ENCODE data around the gene FAM184A. TPM values are rescaled to one million over a fixed set of nuclear protein-coding genes. Genes with fewer than 3 reads are reported as not detected.

The FAM184A gene
- total and polyA plus RNA-seq, 9 donors, result 7.0 to 13.7 (median 11.0) TPM

- no CpG with 5 or more reads among the region's 2 CpGs for WGBS (ENCODE audit: insufficient coverage)
- Histone ChIP-seq H3K4me1 (ENCODE audit: control insufficient read depth, insufficient read depth, low read length) (peaks cover 2% of the 10 kb centered on the region), H3K9me3 (replicated peaks; ENCODE audit: control insufficient read depth, low read depth, low read length) (peaks cover 4% of the 10 kb centered on the region), H3K27me3 (ENCODE audit: control insufficient read depth, insufficient read depth, low read length) (no peaks in the 10 kb centered on the region), H3K4me3 (ENCODE audit: low read length) (no peak overlapping the region), H3K27ac (ENCODE audit: low read length) (no peak overlapping the region), H3K36me3 (ENCODE audit: control insufficient read depth, insufficient read depth, low read length) (no peaks in the 10 kb centered on the region)
- DNase-seq, result no peak
Measured at GRCh38 chr6:118952683-118953082, 125.8 kb downstream of the FAM184A start.

- H3K4me3 ChIP-seq (ENCODE audit: low read length), result no peak overlapping the region
- no peak overlapping the region for H3K27ac ChIP-seq (ENCODE audit: low read length)
- H3K4me1 ChIP-seq (ENCODE audit: control insufficient read depth, insufficient read depth, low read length), result no peaks in the 10 kb centered on the region
- DNase-seq, result no peak
- no peaks in the 10 kb centered on the region for H3K27me3 ChIP-seq (ENCODE audit: control insufficient read depth, insufficient read depth, low read length)
- no peaks in the 10 kb centered on the region for H3K36me3 ChIP-seq (ENCODE audit: control insufficient read depth, insufficient read depth, low read length)
- H3K9me3 ChIP-seq (replicated peaks; ENCODE audit: control insufficient read depth, low read depth, low read length), result peaks cover 15% of the 10 kb centered on the region
Measured at GRCh38 chr6:118945217-118945616, 133.2 kb downstream of the FAM184A start.

- no peaks in the 10 kb centered on the region for H3K36me3 ChIP-seq (ENCODE audit: control insufficient read depth, insufficient read depth, low read length)
- DNase-seq, result no peak
- no peak overlapping the region for H3K27ac ChIP-seq (ENCODE audit: low read length)
- peaks cover 9% of the 10 kb centered on the region for H3K9me3 ChIP-seq (replicated peaks; ENCODE audit: control insufficient read depth, low read depth, low read length)
- no peaks in the 10 kb centered on the region for H3K27me3 ChIP-seq (ENCODE audit: control insufficient read depth, insufficient read depth, low read length)
- no peak overlapping the region for H3K4me3 ChIP-seq (ENCODE audit: low read length)
- peaks cover 3% of the 10 kb centered on the region for H3K4me1 ChIP-seq (ENCODE audit: control insufficient read depth, insufficient read depth, low read length)
- WGBS (ENCODE audit: insufficient coverage), result 100% methylated on average over 2 of the region's 2 CpGs
Measured at GRCh38 chr6:118940770-118941169, 137.7 kb downstream of the FAM184A start.

- H3K9me3 ChIP-seq (replicated peaks; ENCODE audit: control insufficient read depth, low read depth, low read length), result peaks cover 3% of the 10 kb centered on the region
- H3K36me3 ChIP-seq (ENCODE audit: control insufficient read depth, insufficient read depth, low read length), result no peaks in the 10 kb centered on the region
- no peak for DNase-seq
- no peaks in the 10 kb centered on the region for H3K27me3 ChIP-seq (ENCODE audit: control insufficient read depth, insufficient read depth, low read length)
- peaks cover 3% of the 10 kb centered on the region for H3K4me1 ChIP-seq (ENCODE audit: control insufficient read depth, insufficient read depth, low read length)
- no CpG with 5 or more reads among the region's 1 CpG for WGBS (ENCODE audit: insufficient coverage)
- no peak overlapping the region for H3K4me3 ChIP-seq (ENCODE audit: low read length)
- no peak overlapping the region for H3K27ac ChIP-seq (ENCODE audit: low read length)
Measured at GRCh38 chr6:118939683-118940082, 138.8 kb downstream of the FAM184A start.

- no peak overlapping the region for H3K27ac ChIP-seq (ENCODE audit: low read length)
- no peak for DNase-seq
- no peaks in the 10 kb centered on the region for H3K9me3 ChIP-seq (replicated peaks; ENCODE audit: control insufficient read depth, low read depth, low read length)
- no peak overlapping the region for H3K4me3 ChIP-seq (ENCODE audit: low read length)
- no peaks in the 10 kb centered on the region for H3K27me3 ChIP-seq (ENCODE audit: control insufficient read depth, insufficient read depth, low read length)
- no CpG with 5 or more reads among the region's 3 CpGs for WGBS (ENCODE audit: insufficient coverage)
- H3K36me3 ChIP-seq (ENCODE audit: control insufficient read depth, insufficient read depth, low read length), result peaks cover 3% of the 10 kb centered on the region
- H3K4me1 ChIP-seq (ENCODE audit: control insufficient read depth, insufficient read depth, low read length), result peaks cover 3% of the 10 kb centered on the region
Measured at GRCh38 chr6:118935978-118936703, 142.3 kb downstream of the FAM184A start.

- Histone ChIP-seq H3K27me3 (ENCODE audit: control insufficient read depth, insufficient read depth, low read length) (no peaks in the 10 kb centered on the region), H3K27ac (ENCODE audit: low read length) (peak overlapping the region; percentile 97), H3K4me3 (ENCODE audit: low read length) (peak overlapping the region; percentile 83), H3K9me3 (replicated peaks; ENCODE audit: control insufficient read depth, low read depth, low read length) (no peaks in the 10 kb centered on the region), H3K36me3 (ENCODE audit: control insufficient read depth, insufficient read depth, low read length) (peaks cover 3% of the 10 kb centered on the region), H3K4me1 (ENCODE audit: control insufficient read depth, insufficient read depth, low read length) (peaks cover 3% of the 10 kb centered on the region)
- WGBS (ENCODE audit: insufficient coverage), result no CpG with 5 or more reads among the region's 1 CpG
- peak; percentile 17 for DNase-seq
Measured at GRCh38 chr6:118935331-118935668, 143.2 kb downstream of the FAM184A start.

GRCh38 chr6:118934461-118935330 lies 143.8 kb downstream of the FAM184A start, which contains the start of gene MCM9:
MCM9 (minus strand) TSS chr6:118935159; CDS start chr6:118931723, 3,436 bp downstream.
- WGBS (ENCODE audit: insufficient coverage), result under 1% methylated on average over 82 of the region's 95 CpGs

GRCh38 chr6:118933855-118934460 lies 144.5 kb downstream of the FAM184A start:
- H3K9me3 ChIP-seq (replicated peaks; ENCODE audit: control insufficient read depth, low read depth, low read length), result no peaks in the 10 kb centered on the region
- 0% methylated on average over 3 of the region's 8 CpGs for WGBS (ENCODE audit: insufficient coverage)
- peak overlapping the region; percentile 60 for H3K27ac ChIP-seq (ENCODE audit: low read length)
- peak overlapping the region; percentile 83 for H3K4me3 ChIP-seq (ENCODE audit: low read length)
- peaks cover 3% of the 10 kb centered on the region for H3K4me1 ChIP-seq (ENCODE audit: control insufficient read depth, insufficient read depth, low read length)
- DNase-seq, result no peak
- peaks cover 3% of the 10 kb centered on the region for H3K36me3 ChIP-seq (ENCODE audit: control insufficient read depth, insufficient read depth, low read length)
- no peaks in the 10 kb centered on the region for H3K27me3 ChIP-seq (ENCODE audit: control insufficient read depth, insufficient read depth, low read length)

More at GRCh38 chr6:118934461-118935330, 143.8 kb downstream of the FAM184A start, which contains the start of gene MCM9:
- peaks cover 3% of the 10 kb centered on the region for H3K4me1 ChIP-seq (ENCODE audit: control insufficient read depth, insufficient read depth, low read length)
- DNase-seq, result peak; percentile 97
- H3K27me3 ChIP-seq (ENCODE audit: control insufficient read depth, insufficient read depth, low read length), result no peaks in the 10 kb centered on the region
- peak within 1 kb of the TSS; percentile 83 for H3K4me3 ChIP-seq (ENCODE audit: low read length)
- peaks cover 3% of the 10 kb centered on the region for H3K36me3 ChIP-seq (ENCODE audit: control insufficient read depth, insufficient read depth, low read length)
- H3K27ac ChIP-seq (ENCODE audit: low read length), result peak within 1 kb of the TSS; percentile 99
- H3K9me3 ChIP-seq (replicated peaks; ENCODE audit: control insufficient read depth, low read depth, low read length), result no peaks in the 10 kb centered on the region

- Histone ChIP-seq H3K27me3 (ENCODE audit: control insufficient read depth, insufficient read depth, low read length) (no peaks in the 10 kb centered on the region), H3K9me3 (replicated peaks; ENCODE audit: control insufficient read depth, low read depth, low read length) (no peaks in the 10 kb centered on the region), H3K36me3 (ENCODE audit: control insufficient read depth, insufficient read depth, low read length) (peaks cover 6% of the 10 kb centered on the region), H3K27ac (ENCODE audit: low read length) (no peak overlapping the region), H3K4me3 (ENCODE audit: low read length) (no peak overlapping the region), H3K4me1 (ENCODE audit: control insufficient read depth, insufficient read depth, low read length) (peaks cover 3% of the 10 kb centered on the region)
- DNase-seq, result no peak
- WGBS (ENCODE audit: insufficient coverage), result no CpG with 5 or more reads among the region's 2 CpGs
Measured at GRCh38 chr6:118932421-118932820, 146.0 kb downstream of the FAM184A start.

GRCh38 chr6:118931436-118931835 lies 147.0 kb downstream of the FAM184A start:
- Histone ChIP-seq H3K27me3 (ENCODE audit: control insufficient read depth, insufficient read depth, low read length) (no peaks in the 10 kb centered on the region), H3K4me3 (ENCODE audit: low read length) (no peak overlapping the region), H3K27ac (ENCODE audit: low read length) (no peak overlapping the region), H3K36me3 (ENCODE audit: control insufficient read depth, insufficient read depth, low read length) (peaks cover 6% of the 10 kb centered on the region), H3K9me3 (replicated peaks; ENCODE audit: control insufficient read depth, low read depth, low read length) (no peaks in the 10 kb centered on the region), H3K4me1 (ENCODE audit: control insufficient read depth, insufficient read depth, low read length) (peaks cover 3% of the 10 kb centered on the region)
- DNase-seq, result no peak
- WGBS (ENCODE audit: insufficient coverage), result no CpG with 5 or more reads among the region's 5 CpGs

Measured in muscle of leg (tissue), 11 donors.